CD4-positive, alpha-beta T cell treated with Interleukin-12 subunit alpha and Interleukin-12 subunit beta, for 1 hour (primary cell): ENCODE data around the gene CYB5R4.
A peak's percentile ranks its signal among the peaks of the same experiment; 100 is the strongest.
"Not testable (repeated sequence)": the region's sequence is repeated elsewhere in the genome, so short reads cannot be mapped to it uniquely, and the experiment has no call there.

Experiments used
- DNase-seq: peaks from one replicate; pipeline ENCODE4 v3.0.0-alpha.2; 2020

CYB5R4 gene

DNA sequence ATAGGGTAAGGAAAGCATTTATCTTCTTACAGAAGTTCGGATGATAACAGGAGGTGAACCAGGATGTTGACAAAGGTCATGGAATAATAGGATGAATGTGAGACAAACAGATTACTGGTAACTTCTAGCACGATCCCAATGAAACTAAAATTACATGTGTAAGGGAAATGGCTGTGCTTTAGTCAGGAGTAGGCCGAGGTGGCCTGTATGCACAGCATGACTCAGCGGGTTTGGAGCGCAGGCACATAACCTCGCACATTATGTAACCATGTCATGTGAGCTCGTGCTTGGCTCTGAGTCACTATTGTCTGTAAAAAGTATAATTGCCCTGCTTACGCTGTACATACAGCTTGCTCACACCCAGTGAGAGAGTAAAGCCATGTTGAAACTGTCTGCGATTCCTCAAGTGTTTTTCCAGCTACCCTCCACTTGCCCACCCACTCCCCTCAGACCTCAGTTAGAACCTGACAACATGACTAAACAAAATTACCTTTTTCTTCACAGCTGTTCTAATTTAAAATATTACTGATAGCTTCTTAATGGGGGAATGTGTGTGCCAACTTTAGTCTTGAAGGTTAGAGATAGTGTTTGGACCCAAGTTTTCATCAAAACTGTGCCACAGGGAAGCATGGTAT, 8.2 kb downstream of the CYB5R4 start:
- peak; percentile 15 for DNase-seq

DNA sequence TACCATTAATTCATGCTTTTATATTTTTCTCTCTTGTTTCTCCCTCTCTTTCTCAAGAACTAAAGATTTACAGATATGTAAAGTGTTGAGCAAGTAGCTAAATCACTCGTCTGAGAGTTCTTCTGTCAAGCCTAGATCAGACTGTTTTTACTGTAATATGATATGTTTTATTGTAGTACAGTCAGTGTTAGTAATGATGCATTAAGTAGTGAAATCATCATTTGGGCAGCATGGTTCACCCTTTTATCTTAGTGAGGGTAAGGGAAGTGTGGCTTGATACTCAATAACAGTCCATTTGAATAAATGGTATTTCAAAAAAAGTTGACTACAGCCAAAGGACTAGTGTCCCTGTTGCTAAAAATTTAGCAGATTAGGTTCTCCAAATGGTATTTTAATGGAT, 9.2 kb downstream of the CYB5R4 start:
- no peak for DNase-seq

DNA sequence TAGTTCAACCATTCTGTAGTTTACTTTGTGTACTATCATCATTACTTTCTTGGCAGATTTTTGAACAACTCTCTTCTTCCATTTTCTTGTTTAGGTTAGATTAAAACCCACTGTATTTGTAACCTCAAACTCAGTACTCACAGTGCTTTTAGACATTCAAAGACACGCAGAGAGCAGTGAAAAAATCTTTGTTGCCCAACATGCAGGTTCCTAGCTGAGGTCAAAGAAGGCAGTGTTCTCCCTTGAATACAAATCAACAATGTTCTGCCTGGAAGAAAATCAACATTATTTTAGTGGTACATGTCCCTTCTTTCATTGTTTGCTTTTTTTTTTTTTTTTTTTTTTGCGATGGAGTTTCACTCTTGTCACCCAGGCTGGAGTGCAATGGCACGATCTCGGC, 11.2 kb downstream of the CYB5R4 start:
- DNase-seq = no peak

DNA sequence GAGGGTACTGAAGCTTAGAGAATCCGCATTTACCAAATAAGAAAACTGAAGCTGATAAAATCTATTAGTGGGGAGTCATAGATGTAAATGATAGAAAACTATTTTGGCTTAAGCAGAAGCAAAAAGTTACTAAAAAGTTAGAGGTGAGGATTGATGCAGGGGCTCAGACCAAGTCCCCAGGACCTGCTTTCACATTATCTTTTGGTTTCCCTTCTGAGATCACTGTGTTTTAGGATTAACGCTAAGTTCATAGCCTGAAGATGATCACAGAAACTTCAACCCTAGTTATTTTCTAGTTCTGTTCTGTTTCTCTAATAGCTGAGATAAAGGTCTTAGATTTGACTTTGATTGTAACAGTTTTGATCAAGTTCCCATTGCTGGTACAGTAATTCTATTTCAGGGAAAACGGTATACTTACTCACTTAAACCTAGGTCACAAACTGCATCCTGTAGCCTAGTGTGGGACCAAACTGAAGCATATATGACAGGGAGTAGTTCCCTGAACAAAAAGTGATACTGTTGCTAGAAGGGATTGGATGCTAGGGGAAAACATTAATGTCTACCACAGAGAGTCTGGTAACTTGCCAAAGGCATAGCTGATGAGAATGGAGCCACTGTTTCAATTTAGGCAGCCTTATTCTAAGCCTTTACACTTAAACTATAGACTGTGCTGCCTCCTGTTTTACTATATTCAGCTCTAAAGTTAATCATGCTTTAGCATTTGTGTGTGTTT, 13.1 kb downstream of the CYB5R4 start:
- DNase-seq = no peak

DNA sequence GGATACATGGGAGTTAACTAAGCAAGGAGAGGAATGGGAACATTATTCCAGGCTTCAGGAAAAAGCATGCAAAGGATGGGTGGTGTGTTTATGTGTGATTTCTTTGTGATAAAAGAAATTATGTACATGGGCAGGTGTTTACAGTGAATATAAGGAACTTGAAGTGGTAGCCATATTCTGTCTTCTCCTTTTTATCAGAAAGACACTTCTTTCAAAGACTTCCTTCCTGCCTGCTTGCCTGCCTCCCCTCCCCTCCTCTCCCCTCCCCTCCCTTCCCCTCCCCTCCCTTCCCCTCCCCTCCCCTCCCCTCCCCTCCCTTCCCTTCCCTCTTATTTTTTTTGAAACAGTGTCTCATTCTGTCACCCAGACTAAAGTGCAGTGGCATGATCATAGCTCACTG, 14.4 kb downstream of the CYB5R4 start:
- no peak for DNase-seq

DNA sequence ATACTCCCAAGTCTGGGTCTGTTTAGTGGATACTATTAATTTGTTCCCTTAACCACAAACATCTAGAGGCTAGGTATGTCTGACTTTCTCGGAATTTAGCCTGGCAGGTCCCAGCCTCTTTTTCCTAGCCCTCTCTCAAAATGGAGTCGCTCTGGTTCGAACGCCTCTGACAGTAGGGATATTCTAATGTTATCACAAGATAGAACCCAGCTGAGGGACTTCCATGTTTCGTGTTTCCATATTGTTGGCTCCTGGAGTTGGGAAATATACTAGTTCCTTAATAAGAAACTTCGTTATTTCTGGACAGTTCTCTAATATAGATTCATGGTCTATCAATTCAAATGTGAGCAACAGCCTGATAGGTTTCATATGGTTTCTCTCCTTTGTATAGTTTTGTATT, 16.4 kb downstream of the CYB5R4 start:
- DNase-seq = no peak

DNA sequence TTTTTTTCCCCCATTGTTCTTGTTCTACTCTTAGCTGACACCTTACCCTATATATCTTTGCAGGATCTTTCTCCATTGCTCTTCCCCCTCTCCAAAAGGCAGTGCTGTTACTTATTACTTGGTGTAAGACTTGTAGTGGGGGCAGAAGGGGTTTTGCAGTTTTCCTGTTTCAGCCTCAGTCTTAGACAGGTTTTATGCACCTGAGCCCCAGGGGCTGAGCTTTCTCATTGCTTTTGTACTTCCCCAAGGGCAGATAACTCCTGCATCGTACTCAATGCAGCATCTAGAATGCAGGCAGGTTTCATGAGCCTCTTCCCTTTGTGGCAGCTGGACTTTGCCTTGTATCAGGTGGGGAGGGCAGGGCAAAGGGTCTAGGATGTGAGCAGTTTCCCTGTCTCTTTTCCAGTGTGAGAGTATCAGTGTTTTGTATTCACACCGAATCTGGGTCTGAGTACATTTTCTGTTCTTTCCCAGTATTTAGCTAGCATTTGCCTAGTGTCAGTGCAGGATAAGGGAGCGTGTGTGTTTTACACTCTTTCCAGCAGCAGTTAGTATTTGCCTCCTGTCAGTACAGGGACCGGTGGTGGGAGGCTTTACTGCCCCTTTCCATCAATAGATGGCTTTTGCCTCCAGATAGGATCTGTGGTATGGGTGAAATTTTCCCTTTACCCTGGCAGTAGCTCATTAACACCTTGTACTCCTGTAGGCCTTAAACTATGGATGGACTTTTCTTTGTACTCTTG, 19.6 kb downstream of the CYB5R4 start:
- no peak for DNase-seq

DNA sequence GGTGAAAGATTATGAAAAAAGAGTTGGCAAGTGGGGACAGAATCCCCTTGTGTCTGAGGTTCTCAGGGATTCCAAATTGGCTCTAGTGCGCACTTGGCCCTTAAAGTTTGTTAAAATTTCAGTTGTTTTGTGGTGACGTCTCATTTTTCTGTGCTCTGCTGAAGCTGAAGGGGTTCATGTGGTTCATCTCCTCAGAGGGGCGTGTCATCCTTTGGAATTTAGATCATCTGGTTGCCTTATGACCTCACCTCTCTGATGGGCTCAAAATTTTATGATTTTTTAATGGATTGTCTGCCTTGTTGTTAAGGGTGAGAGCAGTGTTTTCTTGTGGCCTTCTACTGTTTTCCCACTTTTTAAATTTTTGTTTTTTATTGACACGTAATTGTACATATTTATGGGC, 20.3 kb downstream of the CYB5R4 start:
- no peak for DNase-seq

DNA sequence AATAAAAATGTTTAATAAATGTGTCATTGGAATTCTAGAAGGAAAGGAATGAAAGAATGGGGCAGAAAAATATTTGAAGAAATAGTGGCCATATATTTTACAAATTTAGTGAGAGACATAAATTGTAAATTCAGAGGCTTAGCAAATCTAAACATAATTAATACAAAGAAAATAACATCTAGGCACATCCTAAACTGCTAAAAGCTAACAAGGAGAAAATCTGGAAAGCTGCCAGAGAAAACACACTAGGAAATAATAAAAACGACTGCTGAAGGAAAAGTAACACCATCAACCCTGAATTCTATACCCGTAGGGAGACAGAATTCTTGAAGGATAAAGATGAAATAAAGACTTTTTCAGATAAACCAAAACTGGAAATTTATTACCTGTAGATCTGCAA, 23.8 kb downstream of the CYB5R4 start:
- no peak for DNase-seq

DNA sequence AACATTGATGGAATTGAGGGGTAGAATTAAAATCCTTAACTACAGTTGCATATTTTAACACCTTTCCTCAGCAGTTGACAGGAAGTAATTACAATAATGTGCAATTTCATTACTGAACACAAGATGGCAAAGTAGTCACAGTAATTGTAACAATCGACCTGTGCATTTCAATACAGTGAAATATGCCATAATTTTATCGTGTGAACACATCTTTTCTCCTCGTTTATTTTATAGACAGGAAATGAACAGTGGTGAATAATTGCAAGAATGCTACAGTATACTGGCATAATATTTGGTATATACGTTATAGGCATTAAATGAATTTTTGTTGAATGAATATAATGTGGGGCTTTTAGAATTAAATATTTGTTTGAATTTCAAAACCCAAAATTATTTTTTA, 25.0 kb downstream of the CYB5R4 start:
- DNase-seq = peak; percentile 56

DNA sequence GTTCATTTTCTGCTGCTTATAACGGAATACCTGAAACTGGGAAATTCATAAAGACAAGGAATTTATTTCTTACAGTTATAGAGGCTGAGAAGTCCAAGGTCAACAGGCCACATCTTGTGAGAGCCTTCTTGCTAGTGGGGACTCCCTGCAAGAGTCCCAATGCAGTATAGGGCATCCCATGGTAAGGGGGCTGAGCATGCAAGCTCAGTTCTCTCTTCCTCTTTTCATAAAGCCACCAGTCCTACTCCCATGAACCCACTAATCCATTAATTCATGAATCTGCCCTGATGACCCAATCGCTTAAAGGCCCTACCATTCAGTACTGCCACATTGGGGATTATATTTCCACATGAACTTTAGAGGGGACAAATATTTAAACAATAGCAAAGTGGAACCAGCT, 26.5 kb downstream of the CYB5R4 start:
- DNase-seq = no peak

DNA sequence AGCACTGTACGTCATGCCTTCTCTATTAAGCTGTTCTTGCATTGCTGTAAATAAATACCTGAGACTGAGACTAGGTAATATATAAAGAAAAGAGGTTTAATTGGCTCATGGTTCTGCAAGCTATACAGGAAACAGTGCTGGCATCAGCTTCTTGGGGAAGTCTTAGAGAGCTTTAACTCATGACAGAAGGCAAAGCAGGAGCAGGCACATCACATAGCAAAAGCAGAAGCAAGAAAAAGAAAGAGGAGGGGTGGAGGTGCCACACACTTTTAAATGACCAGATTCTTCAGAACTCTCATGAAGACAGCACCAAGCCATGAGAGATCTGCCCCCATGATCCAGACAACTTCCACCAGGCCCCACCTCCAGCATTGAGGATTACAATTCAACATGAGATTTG, 30.1 kb downstream of the CYB5R4 start:
- DNase-seq = no peak

DNA sequence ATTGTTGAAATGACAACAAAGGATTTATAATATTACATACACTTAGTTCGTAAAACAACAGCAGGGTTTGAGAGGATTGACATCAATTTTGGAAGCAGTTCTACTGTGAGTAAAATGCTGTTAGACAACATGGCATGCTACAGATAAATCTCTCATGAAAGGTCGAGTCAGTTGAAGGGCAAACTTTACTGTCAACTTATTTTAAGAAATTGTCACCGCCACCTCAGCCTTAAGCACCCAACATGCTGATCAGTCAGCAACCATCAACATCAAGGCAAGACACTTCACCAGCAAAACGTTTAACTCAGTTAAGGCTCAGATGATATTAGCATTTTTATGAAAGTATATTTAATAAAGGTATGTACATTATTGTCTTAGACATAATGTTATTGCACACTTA, 31.0 kb downstream of the CYB5R4 start:
- DNase-seq = no peak

DNA sequence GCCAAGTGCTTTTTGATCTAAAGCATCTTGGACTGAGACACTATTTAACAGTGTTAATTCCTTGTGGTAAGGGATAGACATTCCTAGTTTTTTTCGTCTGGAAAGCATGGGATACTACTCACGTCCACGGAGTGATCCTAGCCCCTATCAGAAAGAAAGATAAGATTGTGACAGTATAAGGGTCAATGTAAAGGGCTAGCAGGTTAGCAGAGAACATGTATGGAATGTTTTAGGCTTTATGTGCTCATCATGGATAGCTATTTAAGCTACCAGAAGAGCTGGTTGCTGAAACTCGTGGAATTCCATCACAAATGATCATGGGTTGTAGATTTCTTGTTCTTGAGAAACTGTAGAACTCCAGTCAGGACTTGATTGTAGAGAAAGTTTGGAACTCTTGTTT, 32.1 kb downstream of the CYB5R4 start:
- no peak for DNase-seq

DNA sequence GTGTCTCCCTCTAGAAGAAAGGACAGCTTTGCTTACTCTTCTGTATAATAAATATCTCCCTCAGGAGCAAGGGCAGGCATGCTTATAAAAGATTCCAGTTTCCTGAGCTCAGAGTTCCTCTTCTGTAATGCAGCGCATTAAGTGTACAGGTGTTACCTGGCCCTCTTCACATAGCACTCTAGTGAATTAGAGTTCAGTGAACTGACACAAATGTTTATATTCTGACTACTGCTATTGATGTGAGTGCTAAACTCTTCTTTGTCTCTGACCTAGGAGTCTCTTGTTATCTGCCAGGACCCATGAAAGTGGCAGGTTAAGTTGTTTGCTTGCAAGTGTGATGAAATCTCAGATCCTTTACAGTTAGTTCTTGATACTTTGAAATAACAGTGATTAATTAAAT, 33.5 kb downstream of the CYB5R4 start:
- DNase-seq = no peak

DNA sequence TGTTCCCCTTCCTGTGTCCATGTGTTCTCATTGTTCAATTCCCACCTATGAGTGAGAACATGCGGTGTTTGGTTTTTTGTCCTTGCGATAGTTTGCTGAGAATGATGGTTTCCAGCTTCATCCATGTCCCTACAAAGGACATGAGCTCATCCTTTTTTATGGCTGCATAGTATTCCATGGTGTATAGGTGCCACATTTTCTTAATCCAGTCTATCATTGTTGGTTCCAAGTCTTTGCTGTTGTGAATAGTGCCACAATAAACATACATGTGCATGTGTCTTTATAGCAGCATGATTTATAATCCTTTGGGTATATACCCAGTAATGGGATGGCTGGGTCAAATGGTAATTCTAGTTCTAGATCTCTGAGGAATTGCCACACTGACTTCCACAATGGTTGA, 37.6 kb downstream of the CYB5R4 start:
- not testable (repeated sequence) for DNase-seq

DNA sequence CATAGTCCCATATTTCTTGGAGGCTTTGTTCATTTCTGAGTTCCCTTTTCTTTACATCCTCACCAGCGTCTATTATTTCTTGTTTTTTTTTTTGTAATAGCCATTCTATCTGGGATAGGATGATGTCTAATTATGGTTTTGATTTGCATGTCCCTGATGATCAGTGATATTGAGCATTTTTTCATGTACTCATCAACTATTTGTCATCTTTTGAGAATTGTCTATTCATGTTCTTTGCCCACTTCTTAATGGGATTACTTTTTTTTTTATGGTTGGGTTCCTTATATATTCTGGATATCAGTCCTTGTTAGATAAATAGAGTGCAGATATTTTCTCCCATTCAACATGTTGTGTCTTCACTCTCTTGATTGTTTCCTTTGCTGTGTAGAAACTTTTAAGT, 42.1 kb downstream of the CYB5R4 start:
- DNase-seq = no peak

DNA sequence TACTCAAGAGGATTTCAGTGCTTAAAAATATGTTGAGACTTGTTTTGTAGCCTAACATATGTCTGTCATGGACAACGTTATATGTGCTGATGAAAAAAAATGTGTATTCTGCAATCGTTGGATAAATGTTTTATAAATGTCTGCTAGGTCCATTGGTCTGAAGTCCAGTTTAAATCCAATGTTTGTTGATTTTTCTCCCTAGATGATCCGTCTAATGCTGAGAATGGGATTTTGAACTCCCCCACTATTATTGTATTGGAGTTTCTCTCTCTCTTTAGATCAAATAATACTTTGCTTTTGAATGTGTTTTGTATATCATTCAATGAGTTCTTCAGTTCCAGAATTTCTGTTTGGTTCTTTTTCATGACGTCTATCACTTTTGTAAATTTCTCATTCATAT, 44.9 kb downstream of the CYB5R4 start:
- no peak for DNase-seq

DNA sequence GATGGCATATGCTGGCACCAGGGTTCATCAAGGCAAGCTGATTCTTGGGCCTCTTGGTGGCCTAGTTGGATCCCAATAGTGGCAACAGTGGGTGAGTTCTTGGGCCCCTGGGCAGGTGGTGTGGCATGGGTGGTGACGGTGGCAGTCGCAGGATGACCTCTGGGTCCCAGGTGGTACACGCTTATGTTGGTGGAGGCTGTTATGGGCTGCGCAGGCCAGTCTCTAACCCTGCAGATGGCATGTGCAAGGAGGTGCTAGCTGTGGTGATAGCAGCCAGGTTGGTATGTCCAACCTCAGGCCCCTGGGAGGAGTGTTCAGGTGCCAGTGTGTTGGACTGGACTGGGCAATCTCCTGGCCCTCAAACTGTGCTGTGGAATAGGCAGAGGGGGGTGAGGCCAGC, 46.2 kb downstream of the CYB5R4 start:
- DNase-seq = no peak

DNA sequence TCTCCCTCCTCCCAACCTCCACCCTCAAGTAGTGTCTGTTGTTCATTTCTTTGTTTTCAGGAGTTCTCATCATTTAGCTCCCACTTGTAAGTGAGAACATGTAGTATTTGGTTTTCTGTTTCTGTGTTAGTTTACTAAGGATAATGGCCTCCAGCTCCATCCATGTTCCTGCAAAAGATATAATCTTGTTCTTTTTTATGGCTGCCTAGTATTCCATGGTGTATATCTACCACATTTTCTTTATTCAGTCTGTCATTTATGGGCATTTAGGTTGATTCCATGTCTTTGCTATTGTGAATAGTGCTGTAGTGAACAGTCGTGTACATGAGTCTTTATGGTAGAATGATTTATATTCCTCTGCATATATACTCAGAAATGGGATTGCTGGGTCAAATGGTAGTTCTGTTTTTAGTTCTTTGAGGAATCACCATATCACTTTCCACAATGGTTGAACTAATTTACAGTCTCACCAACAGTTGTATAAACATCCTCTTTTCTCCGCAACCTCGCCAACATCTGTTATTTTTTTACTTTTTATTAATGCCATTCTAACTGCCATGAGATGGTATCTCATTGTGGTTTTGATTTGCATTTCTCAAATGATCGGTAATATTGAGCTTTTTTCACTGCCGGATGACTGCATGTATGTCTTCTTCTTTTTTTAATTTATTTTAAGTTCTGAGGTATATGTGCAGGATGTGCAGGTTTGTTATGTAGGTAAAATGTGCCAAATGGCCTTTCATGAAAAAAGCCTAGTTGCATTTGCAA, 48.3 kb downstream of the CYB5R4 start:
- not testable (repeated sequence) for DNase-seq

DNA sequence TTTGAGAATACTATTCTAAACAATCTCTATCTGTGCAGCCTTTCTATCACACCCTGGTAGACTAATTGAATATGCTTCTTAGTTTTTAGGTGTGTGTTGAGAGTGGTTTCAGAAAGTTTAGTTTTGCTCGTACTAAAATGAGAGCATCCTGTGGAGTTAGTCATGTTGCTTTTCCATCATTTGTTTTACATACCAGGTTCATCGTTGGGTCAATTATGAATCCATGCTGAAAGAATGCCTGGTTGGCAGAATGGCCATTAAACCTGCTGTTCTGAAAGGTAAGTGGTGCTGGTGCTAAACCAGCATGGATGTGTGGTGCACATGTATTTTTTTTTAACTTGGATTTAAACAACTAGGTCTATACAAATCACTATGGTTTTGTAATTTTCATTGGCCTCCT, 49.3 kb downstream of the CYB5R4 start:
- no peak for DNase-seq

DNA sequence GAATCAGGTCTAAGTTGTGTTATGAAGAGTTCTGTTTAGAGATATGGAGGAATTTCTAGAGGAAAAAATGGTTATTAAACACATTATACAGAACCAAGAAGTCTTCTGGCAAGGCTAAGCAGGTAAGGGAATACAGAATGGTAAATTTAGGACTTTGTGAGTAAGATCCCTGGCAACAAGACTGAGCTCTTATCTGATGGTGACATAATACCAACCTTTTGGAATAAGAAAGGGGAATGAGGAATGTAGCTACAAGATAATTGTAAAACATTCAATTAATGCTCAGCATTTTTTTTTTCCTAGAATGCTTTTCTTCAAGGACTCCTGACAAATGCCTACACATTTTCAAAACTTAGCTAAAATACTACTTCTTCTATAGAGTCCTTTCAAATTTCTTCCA, 51.8 kb downstream of the CYB5R4 start:
- DNase-seq = no peak

DNA sequence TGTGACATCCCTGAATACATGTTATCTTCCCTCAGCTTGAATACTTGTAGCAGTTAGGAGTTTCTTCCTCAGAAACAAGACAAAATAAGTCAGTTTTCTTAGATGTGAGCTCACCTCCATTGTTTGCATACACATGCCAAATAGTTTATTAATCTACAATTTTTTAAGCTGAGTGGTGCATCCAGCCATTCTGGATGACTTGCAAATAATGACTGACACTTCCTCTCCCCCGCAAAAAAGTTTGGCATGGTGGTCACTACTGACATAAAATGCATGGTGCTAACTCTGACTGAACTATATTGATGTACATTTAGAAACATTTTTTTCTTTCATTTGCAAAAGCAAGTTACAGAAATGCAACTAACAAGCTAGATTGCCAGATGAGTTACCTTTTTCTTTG, 55.5 kb downstream of the CYB5R4 start:
- no peak for DNase-seq

DNA sequence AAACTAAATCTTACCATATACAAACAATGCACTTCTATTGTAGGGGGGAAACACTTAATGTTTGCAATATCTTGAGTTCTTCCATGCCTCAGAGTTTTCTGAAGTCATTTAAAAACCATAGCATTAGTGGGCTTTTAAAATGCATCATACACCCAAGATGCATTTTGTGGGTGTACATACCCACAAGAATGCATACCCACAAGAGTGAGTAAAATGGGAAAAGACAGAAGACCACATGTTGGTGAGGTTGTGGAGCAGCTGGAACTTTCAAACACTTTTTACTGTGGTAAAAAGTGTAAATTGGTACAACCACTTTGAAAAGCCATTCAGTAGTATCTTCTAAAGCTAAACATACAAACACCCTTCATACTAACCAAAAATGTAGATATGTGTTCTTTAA, 57.5 kb downstream of the CYB5R4 start:
- DNase-seq = no peak
